Spinal cord (tissue), 10 donors: ENCODE measurements around the gene DOCK9. TPM values are rescaled to one million over a fixed set of nuclear protein-coding genes. Genes with fewer than 3 reads are reported as not detected.
A peak's percentile ranks its signal among the peaks of the same experiment; 100 is the strongest.

Experiments used
- DNase-seq, 6 donors: peaks; one replicate each; pipeline versions ENCODE4 v3.0.0 to v3.0.0-alpha.2; 2013 to 2015; ENCODE audit warnings: low spot score in 6 of 6, low read depth in 4 of 6
- H3K27ac ChIP-seq: one replicate; pipeline ENCODE4 v1.5.1; 2013; ENCODE audit warnings: low read depth, low read length, control low read depth
- H3K27me3 ChIP-seq: one replicate; pipeline ENCODE4 v1.6.1; 2013; ENCODE audit warnings: low read length; ENCODE audit not compliant: control insufficient read depth, insufficient read depth
- H3K36me3 ChIP-seq: one replicate; pipeline ENCODE4 v1.6.1; 2013; ENCODE audit warnings: low read length; ENCODE audit not compliant: control insufficient read depth, insufficient read depth
- H3K4me1 ChIP-seq: one replicate; pipeline ENCODE4 v1.6.1; 2013; ENCODE audit warnings: low read length; ENCODE audit not compliant: control insufficient read depth, insufficient read depth
- H3K4me3 ChIP-seq: one replicate; pipeline ENCODE4 v1.5.1; 2013; ENCODE audit warnings: low read depth, low read length, control low read depth
- H3K9me3 ChIP-seq: one replicate; pipeline ENCODE4 v1.6.1; 2013; ENCODE audit warnings: low read length; ENCODE audit not compliant: control insufficient read depth, insufficient read depth
- WGBS: methylation state at CpG from one replicate; pipeline ENCODE4 v1.1.5; 2013; ENCODE audit warnings: missing lambda C conversion rate; ENCODE audit not compliant: insufficient coverage; 5-methylcytosine and 5-hydroxymethylcytosine counted together
- polyA plus RNA-seq, 2 donors: library from polyadenylated mRNA; unstranded; fragments of 120-200 nt; gene quantifications; one replicate each; pipeline ENCODE4 v1.2.1, GENCODE V29; 2013; ENCODE audit not compliant: insufficient read length in 2 of 2
- total RNA-seq, 2 donors: library from RNA; depleted of rRNA in 1 of 2; stranded (reverse); fragments of 120-200 nt in 1 of 2; fragments of >200 nt in 1 of 2; gene quantifications; one replicate each; pipeline versions ENCODE4 v1.2.3 to v1.2.4, GENCODE V29; 2013 to 2014
- donor health status: healthy.

The DOCK9 gene
- total and polyA plus RNA-seq, 4 donors: 74.4 to 117 (median 97.3) TPM

GRCh38 chr13:98925949-98926348, 51.9 kb downstream of the DOCK9 start:
- Histone ChIP-seq H3K27ac (no peak overlapping the region), H3K27me3 (no peaks in the 10 kb centered on the region), H3K4me3 (no peak overlapping the region), H3K9me3 (no peaks in the 10 kb centered on the region), H3K4me1 (peaks cover 7% of the 10 kb centered on the region), H3K36me3 (no peaks in the 10 kb centered on the region)
- WGBS: no CpG with 5 or more reads among the region's 4 CpGs
- no peak for DNase-seq

GRCh38 chr13:98923641-98924397, 54.0 kb downstream of the DOCK9 start:
- H3K9me3 ChIP-seq: no peaks in the 10 kb centered on the region
- WGBS: 57% methylated on average over 2 of the region's 11 CpGs
- no peaks in the 10 kb centered on the region for H3K36me3 ChIP-seq
- no peak overlapping the region for H3K27ac ChIP-seq
- H3K27me3 ChIP-seq: no peaks in the 10 kb centered on the region
- no peak overlapping the region for H3K4me3 ChIP-seq
- DNase-seq: peak in 1 of 6 donors; percentile 17
- H3K4me1 ChIP-seq: no peaks in the 10 kb centered on the region

GRCh38 chr13:98922306-98922705, 55.6 kb downstream of the DOCK9 start:
- Histone ChIP-seq H3K9me3 (no peaks in the 10 kb centered on the region), H3K36me3 (no peaks in the 10 kb centered on the region), H3K4me3 (no peak overlapping the region), H3K4me1 (no peaks in the 10 kb centered on the region), H3K27ac (no peak overlapping the region), H3K27me3 (no peaks in the 10 kb centered on the region)
- DNase-seq: no peak
- 100% methylated on average over 1 of the region's 4 CpGs for WGBS

- H3K9me3 ChIP-seq: no peaks in the 10 kb centered on the region
- H3K27ac ChIP-seq: no peak overlapping the region
- H3K4me3 ChIP-seq: no peak overlapping the region
- WGBS: 86% methylated on average over 4 of the region's 5 CpGs
- H3K4me1 ChIP-seq: no peaks in the 10 kb centered on the region
- H3K36me3 ChIP-seq: no peaks in the 10 kb centered on the region
- no peaks in the 10 kb centered on the region for H3K27me3 ChIP-seq
- no peak for DNase-seq
Measured at GRCh38 chr13:98921786-98922185, 56.1 kb downstream of the DOCK9 start.

GRCh38 chr13:98921015-98921580, 56.8 kb downstream of the DOCK9 start:
- Histone ChIP-seq H3K27ac (no peak overlapping the region), H3K4me3 (no peak overlapping the region), H3K4me1 (no peaks in the 10 kb centered on the region), H3K9me3 (no peaks in the 10 kb centered on the region), H3K27me3 (no peaks in the 10 kb centered on the region), H3K36me3 (no peaks in the 10 kb centered on the region)
- DNase-seq: no peak
- 89% methylated on average over 3 of the region's 5 CpGs for WGBS

- no peak for DNase-seq
- H3K27me3 ChIP-seq: no peaks in the 10 kb centered on the region
- H3K36me3 ChIP-seq: no peaks in the 10 kb centered on the region
- no peaks in the 10 kb centered on the region for H3K9me3 ChIP-seq
- 49% methylated on average over 2 of the region's 2 CpGs for WGBS
- no peak overlapping the region for H3K4me3 ChIP-seq
- H3K27ac ChIP-seq: no peak overlapping the region
- no peaks in the 10 kb centered on the region for H3K4me1 ChIP-seq
Measured at GRCh38 chr13:98919566-98919965, 58.3 kb downstream of the DOCK9 start.

- Histone ChIP-seq H3K36me3 (no peaks in the 10 kb centered on the region), H3K9me3 (no peaks in the 10 kb centered on the region), H3K27ac (no peak overlapping the region), H3K4me3 (no peak overlapping the region), H3K4me1 (no peaks in the 10 kb centered on the region), H3K27me3 (no peaks in the 10 kb centered on the region)
- DNase-seq: no peak
- WGBS: 89% methylated on average over 3 of the region's 4 CpGs
Measured at GRCh38 chr13:98918771-98919170, 59.1 kb downstream of the DOCK9 start.

GRCh38 chr13:98917116-98917515, 60.7 kb downstream of the DOCK9 start:
- no peak overlapping the region for H3K27ac ChIP-seq
- no peaks in the 10 kb centered on the region for H3K36me3 ChIP-seq

GRCh38 chr13:98916403-98916802, 61.5 kb downstream of the DOCK9 start:
- Histone ChIP-seq H3K36me3 (no peaks in the 10 kb centered on the region), H3K4me1 (no peaks in the 10 kb centered on the region), H3K27ac (no peak overlapping the region), H3K9me3 (no peaks in the 10 kb centered on the region), H3K27me3 (no peaks in the 10 kb centered on the region), H3K4me3 (no peak overlapping the region)
- WGBS: 86% methylated on average over 1 of the region's 1 CpG
- DNase-seq: no peak

More at GRCh38 chr13:98917116-98917515, 60.7 kb downstream of the DOCK9 start:
- 33% methylated on average over 1 of the region's 1 CpG for WGBS
- H3K9me3 ChIP-seq: no peaks in the 10 kb centered on the region
- no peaks in the 10 kb centered on the region for H3K27me3 ChIP-seq
- H3K4me3 ChIP-seq: no peak overlapping the region
- no peaks in the 10 kb centered on the region for H3K4me1 ChIP-seq
- no peak for DNase-seq

- WGBS: 90% methylated on average over 4 of the region's 5 CpGs
- Histone ChIP-seq H3K27ac (no peak overlapping the region), H3K27me3 (no peaks in the 10 kb centered on the region)
Measured at GRCh38 chr13:98915981-98916380, 61.9 kb downstream of the DOCK9 start.

More at GRCh38 chr13:98915981-98916380, 61.9 kb downstream of the DOCK9 start:
- DNase-seq: no peak
- no peaks in the 10 kb centered on the region for H3K36me3 ChIP-seq
- no peaks in the 10 kb centered on the region for H3K4me1 ChIP-seq
- no peaks in the 10 kb centered on the region for H3K9me3 ChIP-seq
- H3K4me3 ChIP-seq: no peak overlapping the region
